Activated T-helper 2 cell treated with anti-CD3 and anti-CD28 coated beads, Interferon-gamma antibody, Interleukin-2, Interleukin-4, amounts not matched to agents 10 μg/mL and 5 μg/mL and 100 μg/mL, durations not matched to agents 14 hours and 24 hours and 36 hours (primary cell): ENCODE data around the gene CKB. TPM values are rescaled to one million over a fixed set of nuclear protein-coding genes. Genes with fewer than 3 reads are reported as not detected.

ENCODE experiments used
- DNase-seq: peaks from one replicate; pipeline ENCODE4 v3.0.0; 2021; ENCODE audit warnings: low spot score
- H3K27ac Mint-ChIP-seq: one replicate; pipeline ENCODE4 v1.8.0; 2021; ENCODE audit warnings: mixed read lengths
- H3K27me3 Mint-ChIP-seq: one replicate; pipeline ENCODE4 v1.8.0; 2021; ENCODE audit warnings: low read depth, mixed read lengths
- H3K36me3 Mint-ChIP-seq: one replicate; pipeline ENCODE4 v1.8.0; 2021; ENCODE audit warnings: low read depth, mixed read lengths
- H3K4me1 Mint-ChIP-seq: one replicate; pipeline ENCODE4 v1.8.0; 2021; ENCODE audit warnings: low read depth, mixed read lengths
- H3K4me3 Mint-ChIP-seq: one replicate; pipeline ENCODE4 v1.8.0; 2021; ENCODE audit warnings: low read depth, mild to moderate bottlenecking, moderate library complexity, mixed read lengths
- H3K9me3 Mint-ChIP-seq: one replicate; pipeline ENCODE4 v1.8.0; 2021; ENCODE audit warnings: mixed read lengths
- intact Hi-C: fragments of 100-400 bp; cut with micrococcal nuclease; formaldehyde crosslinking; loops from one replicate; pipeline ENCODE4 v1.15.1; 2023
- total RNA-seq: library from RNA; stranded (reverse); gene quantifications from 2 replicates; pipeline ENCODE4 v1.2.3, GENCODE V29; 2022

CKB gene
- total RNA-seq, 1 donor from 2014 or later = 15.3 TPM

- peaks cover 13% of the 10 kb centered on the region for H3K4me1 Mint-ChIP-seq
- no peaks in the 10 kb centered on the region for H3K9me3 Mint-ChIP-seq
- intact Hi-C loops = no loop called here
- no peaks in the 10 kb centered on the region for H3K36me3 Mint-ChIP-seq
- peaks cover 21% of the 10 kb centered on the region for H3K27me3 Mint-ChIP-seq
- H3K4me3 Mint-ChIP-seq = peak overlapping the region; percentile 17
- no peak overlapping the region for H3K27ac Mint-ChIP-seq
- no peak for DNase-seq
Measured at GRCh38 chr14:103523575-103523954, 935 bp upstream of the CKB start.

- Mint-ChIP-seq H3K9me3 (no peaks in the 10 kb centered on the region), H3K4me1 (peaks cover 6% of the 10 kb centered on the region), H3K4me3 (peak overlapping the region; percentile 21), H3K27ac (no peak overlapping the region), H3K36me3 (no peaks in the 10 kb centered on the region), H3K27me3 (peaks cover 21% of the 10 kb centered on the region)
- DNase-seq = no peak
- intact Hi-C loops = no loop called here
Measured at GRCh38 chr14:103521951-103522563, 573 bp downstream of the CKB start.

GRCh38 chr14:103521438-103521950 lies 1.1 kb downstream of the CKB start:
- Mint-ChIP-seq H3K4me3 (no peak overlapping the region), H3K36me3 (no peaks in the 10 kb centered on the region)
- DNase-seq = no peak

GRCh38 chr14:103520657-103521437 lies 1.8 kb downstream of the CKB start:
- Mint-ChIP-seq H3K27me3 (peaks cover 21% of the 10 kb centered on the region), H3K4me3 (peak overlapping the region; percentile 45), H3K36me3 (no peaks in the 10 kb centered on the region), H3K9me3 (no peaks in the 10 kb centered on the region), H3K4me1 (peaks cover 4% of the 10 kb centered on the region), H3K27ac (no peak overlapping the region)
- intact Hi-C loops = no loop called here
- peak; percentile 57 for DNase-seq

More at GRCh38 chr14:103521438-103521950, 1.1 kb downstream of the CKB start:
- H3K27ac Mint-ChIP-seq = no peak overlapping the region
- intact Hi-C loops = no loop called here
- H3K9me3 Mint-ChIP-seq = no peaks in the 10 kb centered on the region
- H3K4me1 Mint-ChIP-seq = peaks cover 4% of the 10 kb centered on the region
- H3K27me3 Mint-ChIP-seq = peaks cover 21% of the 10 kb centered on the region

- H3K9me3 Mint-ChIP-seq = no peaks in the 10 kb centered on the region
- intact Hi-C loops = no loop called here
- DNase-seq = no peak
- peaks cover 18% of the 10 kb centered on the region for H3K27me3 Mint-ChIP-seq
- H3K27ac Mint-ChIP-seq = no peak overlapping the region
- no peaks in the 10 kb centered on the region for H3K36me3 Mint-ChIP-seq
- H3K4me3 Mint-ChIP-seq = peak overlapping the region; percentile 7
- H3K4me1 Mint-ChIP-seq = peaks cover 4% of the 10 kb centered on the region
Measured at GRCh38 chr14:103520269-103520656, 2.4 kb downstream of the CKB start.

- peaks cover 4% of the 10 kb centered on the region for H3K4me1 Mint-ChIP-seq
- H3K36me3 Mint-ChIP-seq = no peaks in the 10 kb centered on the region
- H3K27me3 Mint-ChIP-seq = peaks cover 14% of the 10 kb centered on the region
- H3K4me3 Mint-ChIP-seq = peak overlapping the region; percentile 41
- intact Hi-C loops = no loop called here
- DNase-seq = no peak
- H3K9me3 Mint-ChIP-seq = no peaks in the 10 kb centered on the region
- no peak overlapping the region for H3K27ac Mint-ChIP-seq
Measured at GRCh38 chr14:103519837-103520212, 2.8 kb downstream of the CKB start.

GRCh38 chr14:103519043-103519836 lies 3.4 kb downstream of the CKB start:
- intact Hi-C loops = no loop called here

GRCh38 chr14:103518422-103519042 lies 4.1 kb downstream of the CKB start:
- H3K27me3 Mint-ChIP-seq = peaks cover 5% of the 10 kb centered on the region
- H3K36me3 Mint-ChIP-seq = no peaks in the 10 kb centered on the region
- H3K4me3 Mint-ChIP-seq = no peak overlapping the region
- intact Hi-C loops = loop anchor here (1.0 kb wide), 1 partner anchor 28 kb away; no protein-coding TSS in a partner anchor
- no peak overlapping the region for H3K27ac Mint-ChIP-seq
- H3K4me1 Mint-ChIP-seq = peaks cover 4% of the 10 kb centered on the region
- no peaks in the 10 kb centered on the region for H3K9me3 Mint-ChIP-seq
- DNase-seq = no peak

More at GRCh38 chr14:103519043-103519836, 3.4 kb downstream of the CKB start:
- peaks cover 4% of the 10 kb centered on the region for H3K4me1 Mint-ChIP-seq
- H3K27me3 Mint-ChIP-seq = peaks cover 11% of the 10 kb centered on the region
- H3K27ac Mint-ChIP-seq = no peak overlapping the region
- no peak for DNase-seq
- peak overlapping the region; percentile 60 for H3K4me3 Mint-ChIP-seq
- no peaks in the 10 kb centered on the region for H3K9me3 Mint-ChIP-seq
- no peaks in the 10 kb centered on the region for H3K36me3 Mint-ChIP-seq

- no peaks in the 10 kb centered on the region for H3K9me3 Mint-ChIP-seq
- H3K4me1 Mint-ChIP-seq = peaks cover 4% of the 10 kb centered on the region
- peaks cover 2% of the 10 kb centered on the region for H3K27me3 Mint-ChIP-seq
- H3K36me3 Mint-ChIP-seq = no peaks in the 10 kb centered on the region
- DNase-seq = no peak
- intact Hi-C loops = loop anchor here (1.0 kb wide), 1 partner anchor 28 kb away; no protein-coding TSS in a partner anchor
- no peak overlapping the region for H3K4me3 Mint-ChIP-seq
- no peak overlapping the region for H3K27ac Mint-ChIP-seq
Measured at GRCh38 chr14:103517721-103518421, 4.8 kb downstream of the CKB start.

- Mint-ChIP-seq H3K4me1 (peaks cover 4% of the 10 kb centered on the region), H3K9me3 (no peaks in the 10 kb centered on the region), H3K36me3 (peaks cover 4% of the 10 kb centered on the region), H3K27me3 (peaks cover 2% of the 10 kb centered on the region), H3K27ac (no peak overlapping the region), H3K4me3 (no peak overlapping the region)
- intact Hi-C loops = no loop called here
- DNase-seq = no peak
Measured at GRCh38 chr14:103517174-103517566, 5.5 kb downstream of the CKB start.

- DNase-seq = no peak
- Mint-ChIP-seq H3K4me1 (peaks cover 4% of the 10 kb centered on the region), H3K9me3 (no peaks in the 10 kb centered on the region), H3K36me3 (peaks cover 4% of the 10 kb centered on the region), H3K4me3 (no peak overlapping the region), H3K27ac (no peak overlapping the region), H3K27me3 (peaks cover 2% of the 10 kb centered on the region)
- intact Hi-C loops = no loop called here
Measured at GRCh38 chr14:103516426-103517173, 6.0 kb downstream of the CKB start.
